K562 treated with DMSO at 1 percent for 24 hours (cell line): ENCODE measurements around the gene PPM1E. TPM values are rescaled to one million over a fixed set of nuclear protein-coding genes. Genes with fewer than 3 reads are reported as not detected.

ENCODE experiments used
- total RNA-seq: library from RNA; unstranded; fragments of 300-600 nt; gene quantifications from 2 replicates; pipeline ENCODE4 v1.2.3, GENCODE V29; 2022; ENCODE audit warnings: low read depth; ENCODE audit not compliant: insufficient read depth

PPM1E gene
- total RNA-seq: 3.2 and 4.1 TPM in 2 replicates

DNA sequence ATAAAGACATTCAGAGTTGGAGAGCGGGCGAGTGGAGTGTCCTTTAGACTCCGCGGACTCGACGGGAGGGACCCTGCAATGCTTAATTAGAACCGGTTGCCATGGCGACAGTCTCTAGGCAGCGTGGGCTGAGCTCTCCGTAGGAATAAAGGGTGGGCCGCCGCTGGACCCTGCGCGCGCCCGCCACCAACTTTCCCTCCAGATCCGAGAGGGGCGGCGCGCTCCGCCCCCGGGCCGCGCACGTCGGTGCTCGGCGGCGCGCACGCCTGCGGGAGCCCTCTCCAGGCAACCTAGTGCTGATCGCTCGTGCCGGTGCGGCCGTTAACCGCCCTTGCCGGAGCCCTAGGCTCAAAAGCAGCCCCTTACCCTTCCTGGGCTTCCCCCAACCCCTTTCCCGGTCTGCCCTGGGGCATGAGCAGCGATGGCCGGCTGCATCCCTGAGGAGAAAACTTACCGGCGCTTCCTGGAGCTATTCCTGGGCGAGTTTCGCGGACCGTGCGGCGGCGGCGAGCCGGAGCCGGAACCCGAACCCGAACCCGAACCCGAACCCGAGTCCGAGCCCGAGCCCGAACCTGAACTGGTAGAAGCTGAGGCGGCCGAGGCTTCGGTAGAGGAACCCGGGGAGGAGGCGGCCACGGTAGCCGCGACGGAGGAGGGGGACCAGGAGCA lies at the start of gene PPM1E:
PPM1E (plus strand) TSS at position 278 of the 669 bp plus-strand sequence.

Other genes starting within 250 kb of the PPM1E start
- 16.3 and 19.4 TPM in 2 replicates for gene MTMR4, start 241.2 kb upstream of the PPM1E start, total RNA-seq
- gene TEX14, start 63.8 kb upstream of the PPM1E start, total RNA-seq: 0.35 and 0.63 TPM in 2 replicates
- 60.8 and 66.8 TPM in 2 replicates for gene RAD51C, start 63.3 kb upstream of the PPM1E start, total RNA-seq